Renal cortex interstitium (tissue), 11 donors: ENCODE results near the gene ACTL7B. TPM values are rescaled to one million over a fixed set of nuclear protein-coding genes. Genes with fewer than 3 reads are reported as not detected.
"Not testable (repeated sequence)": the region's sequence is repeated elsewhere in the genome, so short reads cannot be mapped to it uniquely, and the experiment has no call there.

Experiments used
- DNase-seq, 11 donors: peaks; one replicate each; pipeline ENCODE4 v3.0.0-alpha.2; 2013; ENCODE audit warnings: low read depth in 9 of 11, low spot score in 4 of 11; ENCODE audit errors: extremely low read depth in 1 of 11
- polyA plus RNA-seq, 3 donors: library from polyadenylated mRNA; unstranded; fragments of 120-200 nt; gene quantifications; one replicate each; pipeline ENCODE4 v1.2.1, GENCODE V29; 2013; ENCODE audit not compliant: insufficient read length in 3 of 3

Gene ACTL7B
- polyA plus RNA-seq, 3 donors: not detected

GRCh38 chr9:108851138-108851537, 4.6 kb downstream of the ACTL7B start:
- no peak for DNase-seq

GRCh38 chr9:108850293-108850897, 5.4 kb downstream of the ACTL7B start:
- DNase-seq: no peak

GRCh38 chr9:108848296-108848695, 7.5 kb downstream of the ACTL7B start:
- DNase-seq: not testable (repeated sequence)

DNA sequence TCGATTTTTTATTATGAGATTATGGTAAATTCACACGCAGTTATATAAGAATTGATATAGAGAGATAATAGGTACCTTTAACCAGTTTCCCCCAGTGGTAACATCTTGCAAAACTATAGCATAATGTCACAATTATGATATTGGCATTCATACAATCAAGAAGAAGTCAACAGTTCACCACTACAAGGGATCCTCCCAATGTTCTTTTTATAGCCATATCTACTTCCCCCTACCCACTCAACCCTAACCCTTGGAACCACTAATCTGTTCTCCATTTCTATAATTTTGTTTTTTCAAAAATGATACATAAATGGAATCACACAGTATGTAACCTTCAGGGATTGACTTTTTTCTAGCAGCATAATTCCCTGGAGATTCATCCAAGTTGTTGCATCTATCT, 9.8 kb downstream of the ACTL7B start:
- DNase-seq: no peak

DNA sequence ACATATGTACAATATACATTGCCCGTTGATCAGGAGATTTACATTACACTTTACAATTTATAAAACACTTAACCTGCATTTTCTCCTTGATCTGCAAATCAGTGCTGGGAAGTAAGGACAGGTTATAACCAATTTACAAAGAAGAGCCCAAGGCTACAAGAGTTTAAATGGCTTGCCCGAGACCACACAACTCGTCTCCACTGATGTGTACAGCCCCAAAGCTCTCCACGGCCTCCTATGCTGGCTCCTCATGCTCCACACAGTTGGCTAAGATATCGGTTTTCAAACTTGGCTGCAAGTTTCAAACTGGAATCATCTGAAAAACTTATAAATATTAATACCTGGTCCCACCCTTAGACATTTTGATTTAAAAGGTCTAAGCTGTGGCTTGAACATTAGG, 10.3 kb downstream of the ACTL7B start:
- no peak for DNase-seq

DNA sequence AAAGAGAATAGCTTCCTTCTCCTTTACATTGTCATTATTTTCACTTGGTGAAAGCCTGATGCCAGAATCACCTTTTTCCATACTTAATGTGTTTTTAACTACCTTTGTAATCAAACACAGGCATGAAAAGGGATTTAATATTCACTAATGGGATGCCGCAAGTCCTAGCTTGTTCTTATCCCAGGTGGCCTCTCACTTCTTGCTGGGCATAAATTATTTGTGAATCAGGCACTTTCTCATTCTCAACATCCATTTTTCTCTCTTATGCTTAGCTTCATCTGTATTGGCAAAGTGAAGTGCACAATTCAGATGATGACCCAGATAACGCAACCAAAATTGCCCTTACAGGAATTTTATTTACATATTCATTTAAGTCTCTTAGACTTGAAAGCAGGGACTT, 10.9 kb downstream of the ACTL7B start:
- DNase-seq: no peak

GRCh38 chr9:108844391-108844790, 11.4 kb downstream of the ACTL7B start:
- no peak for DNase-seq

DNA sequence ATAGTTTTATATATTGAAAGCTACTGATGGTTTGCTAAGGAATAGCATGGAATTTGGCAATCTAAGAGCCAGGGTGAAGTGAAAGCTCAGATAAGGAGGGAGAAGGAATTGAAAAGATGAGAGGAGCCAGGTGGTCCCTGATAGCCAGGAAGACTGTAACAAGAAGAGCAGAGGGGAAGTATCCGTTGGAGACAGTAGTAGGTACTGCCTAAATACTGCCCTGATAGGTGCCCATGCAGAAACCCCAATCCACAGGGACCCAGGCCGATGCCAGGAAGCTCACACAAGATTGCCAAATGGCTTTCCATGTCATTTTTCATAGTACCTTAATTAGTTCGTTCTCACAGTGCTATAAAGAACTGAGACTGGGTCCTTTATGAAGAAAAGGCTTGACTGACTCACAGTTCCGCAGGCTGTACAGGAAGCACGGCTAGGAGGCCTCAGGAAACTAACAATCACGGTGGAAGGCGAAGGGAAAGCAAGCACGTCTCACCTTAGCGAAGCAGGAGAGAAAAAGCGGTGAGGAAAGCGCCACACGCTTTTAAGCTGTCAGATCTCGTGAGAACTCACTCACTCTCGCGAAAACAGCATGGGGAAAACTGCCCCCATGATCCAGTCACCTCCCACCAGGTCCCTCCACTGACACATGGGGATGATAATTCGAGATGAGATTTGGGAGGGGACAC, 13.0 kb downstream of the ACTL7B start:
- DNase-seq: no peak

DNA sequence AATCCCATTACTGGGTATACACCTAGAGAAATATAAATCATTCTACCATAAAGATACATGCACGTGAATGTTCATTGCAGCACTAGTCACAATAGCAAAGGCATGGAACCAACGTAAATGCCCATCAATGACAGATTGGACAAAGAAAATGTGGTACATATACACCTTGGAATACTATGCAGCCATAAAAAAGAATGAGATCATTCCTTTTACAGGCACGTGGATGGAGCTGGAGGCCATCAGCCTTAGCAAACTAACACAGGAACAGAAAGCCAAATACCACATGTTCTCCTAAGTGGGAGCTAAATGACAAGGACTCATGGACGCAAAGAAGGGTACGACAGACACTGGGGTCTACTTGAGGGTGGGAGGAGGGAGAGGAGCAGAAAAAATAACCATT, 16.2 kb downstream of the ACTL7B start:
- not testable (repeated sequence) for DNase-seq

- no peak for DNase-seq
Observed at GRCh38 chr9:108838017-108838416, 17.8 kb downstream of the ACTL7B start.

GRCh38 chr9:108837530-108837929, 18.3 kb downstream of the ACTL7B start:
- DNase-seq: no peak

DNA sequence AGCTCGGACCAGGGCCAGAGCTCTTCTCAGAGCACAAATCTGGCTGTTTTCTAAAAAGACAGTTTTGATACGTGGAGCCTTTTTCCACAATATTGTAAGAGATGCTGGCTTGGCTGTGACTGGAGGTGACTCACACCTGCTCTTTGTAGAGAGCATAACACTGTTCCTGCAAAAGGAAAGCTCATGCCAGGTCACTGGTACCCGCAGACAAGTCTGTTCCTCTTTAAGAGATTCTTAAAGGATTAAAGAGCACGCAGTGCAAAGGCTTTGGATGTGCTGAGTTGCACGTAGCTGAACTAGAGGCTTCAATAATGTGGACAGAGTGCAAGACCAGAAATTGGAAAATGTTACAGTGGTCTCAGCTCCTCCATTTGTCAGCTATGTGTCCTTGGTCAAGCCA, 19.0 kb downstream of the ACTL7B start:
- DNase-seq: no peak

- DNase-seq: no peak
Observed at GRCh38 chr9:108836319-108836718, 19.5 kb downstream of the ACTL7B start.

- no peak for DNase-seq
Observed at GRCh38 chr9:108835831-108836230, 20.0 kb downstream of the ACTL7B start.

- no peak for DNase-seq
Observed at GRCh38 chr9:108834959-108835665, 20.7 kb downstream of the ACTL7B start.

DNA sequence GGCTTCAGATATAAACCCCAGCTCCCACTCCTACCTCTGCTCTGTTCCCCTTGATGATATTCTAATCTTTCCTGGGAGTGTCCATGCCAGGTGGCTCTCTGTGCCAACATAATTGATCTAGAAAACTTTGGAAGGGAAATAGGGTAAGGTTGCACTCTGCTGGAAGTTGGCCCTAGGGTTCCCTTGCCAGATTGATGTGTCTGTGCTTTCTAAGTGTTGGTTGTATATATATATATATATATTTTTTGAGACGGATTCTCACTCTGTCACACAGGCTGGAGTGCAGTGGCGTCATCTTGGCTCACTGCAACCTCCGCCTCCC, 23.6 kb downstream of the ACTL7B start:
- no peak for DNase-seq

DNA sequence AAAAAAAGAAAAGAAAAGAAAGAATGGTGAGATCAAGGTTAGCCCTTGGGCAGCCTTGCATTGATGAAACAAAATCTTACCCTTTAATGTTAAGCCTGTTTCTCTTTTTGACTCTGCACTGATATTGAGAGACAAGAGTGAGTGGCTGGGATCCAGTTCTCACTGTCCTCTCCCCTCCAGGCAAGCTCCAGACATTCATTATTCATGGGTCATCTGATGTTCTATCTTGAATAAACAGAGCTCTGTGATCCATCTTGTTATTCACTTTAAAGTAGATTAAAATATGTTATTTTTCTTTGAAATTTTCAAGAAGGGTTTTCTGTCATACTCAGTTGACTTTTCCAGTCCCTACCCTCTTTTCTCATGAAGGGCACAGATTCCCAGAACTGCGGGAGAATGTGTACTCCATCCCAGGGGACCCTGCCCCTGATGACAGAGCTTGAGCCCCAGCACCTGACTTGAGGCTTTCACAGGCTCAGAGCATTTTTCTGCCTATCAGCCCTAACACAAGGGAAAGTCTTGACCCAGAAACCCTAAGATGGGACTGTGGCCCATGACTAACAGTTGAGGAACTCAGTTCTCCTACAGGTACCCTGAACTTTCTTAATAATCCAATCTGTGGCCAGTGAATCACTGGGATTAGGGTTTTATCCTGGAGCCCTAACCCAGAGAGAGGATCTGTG, 24.1 kb downstream of the ACTL7B start:
- DNase-seq: no peak

- no peak for DNase-seq
Observed at GRCh38 chr9:108830272-108830671, 25.5 kb downstream of the ACTL7B start.

DNA sequence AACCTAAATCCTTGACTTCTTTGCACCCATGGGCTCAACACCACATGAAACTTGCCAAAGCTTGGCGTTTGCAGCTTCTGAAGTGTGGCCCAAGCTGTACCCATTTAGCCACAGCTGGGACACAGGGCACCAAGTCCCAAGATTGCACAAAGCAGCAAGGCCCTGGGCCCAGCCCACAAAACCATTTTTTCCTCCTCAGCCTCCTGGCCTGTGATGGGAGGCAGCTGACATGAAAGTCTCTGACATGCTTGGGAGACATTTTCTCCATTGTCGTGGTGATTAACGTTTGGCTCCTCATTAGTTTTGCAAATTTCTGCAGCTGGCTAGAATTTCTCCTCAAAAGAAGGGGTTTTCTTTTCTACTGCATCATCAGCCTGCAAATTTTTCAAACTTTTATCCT, 32.0 kb downstream of the ACTL7B start:
- no peak for DNase-seq

DNA sequence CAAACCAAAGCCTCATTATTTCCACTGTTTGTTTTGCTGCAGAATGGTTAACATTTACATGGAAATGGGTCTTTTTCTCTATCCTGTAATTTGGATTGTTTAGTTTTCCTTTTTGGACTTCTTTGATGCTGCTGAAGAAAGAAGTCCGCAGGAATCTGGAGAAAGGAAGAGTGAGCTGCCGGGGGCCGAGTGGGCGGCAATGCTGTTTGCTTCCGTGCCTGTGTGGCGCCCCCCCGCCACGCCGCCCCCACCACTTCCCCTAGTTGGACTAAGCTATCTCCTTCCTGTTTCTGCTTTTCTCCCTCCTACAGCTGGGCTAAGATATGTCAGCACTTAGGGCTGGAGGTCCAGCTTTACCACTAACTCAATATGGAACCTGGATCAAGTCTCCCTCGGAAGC, 39.7 kb downstream of the ACTL7B start:
- no peak for DNase-seq
